Measurements from ENCODE around the gene CCDC89.
A peak's percentile ranks its signal among the peaks of the same experiment; 100 is the strongest.
"Not testable (repeated sequence)": the region's sequence is repeated elsewhere in the genome, so short reads cannot be mapped to it uniquely, and the experiment has no call there.

The CCDC89 gene

GRCh38 chr11:85685125-85685819 lies 723 bp downstream of the CCDC89 start:
- peak; percentile 43 for DNase-seq

- DNase-seq, result peak; percentile 39
Measured at GRCh38 chr11:85682330-85683305, 3.4 kb downstream of the CCDC89 start.

- DNase-seq, result no peak
Measured at GRCh38 chr11:85680897-85681296, 5.1 kb downstream of the CCDC89 start.

- no peak for DNase-seq
Measured at GRCh38 chr11:85679576-85679975, 6.4 kb downstream of the CCDC89 start.

GRCh38 chr11:85673393-85673792 lies 12.6 kb downstream of the CCDC89 start:
- DNase-seq, result no peak

GRCh38 chr11:85672105-85672902 lies 13.7 kb downstream of the CCDC89 start:
- DNase-seq, result no peak

- not testable (repeated sequence) for DNase-seq
Measured at GRCh38 chr11:85670949-85671663, 14.9 kb downstream of the CCDC89 start.

GRCh38 chr11:85668157-85668556 lies 17.8 kb downstream of the CCDC89 start:
- DNase-seq, result no peak

GRCh38 chr11:85666687-85667086 lies 19.3 kb downstream of the CCDC89 start:
- DNase-seq, result no peak

GRCh38 chr11:85665733-85666132 lies 20.3 kb downstream of the CCDC89 start:
- no peak for DNase-seq

- DNase-seq, result peak; percentile 96
Measured at GRCh38 chr11:85664615-85665481, 21.1 kb downstream of the CCDC89 start, which contains the start of gene CREBZF. Gene CREBZF, minus strand, starts transcription at chr11:85665129. Its CDS starts 254 bp downstream, at chr11:85664875.

GRCh38 chr11:85663753-85664614 lies 22.0 kb downstream of the CCDC89 start:
- peak; percentile 68 for DNase-seq

GRCh38 chr11:85663080-85663752 lies 22.8 kb downstream of the CCDC89 start:
- no peak for DNase-seq

GRCh38 chr11:85661972-85662664 lies 23.9 kb downstream of the CCDC89 start:
- DNase-seq, result no peak

- no peak for DNase-seq
Measured at GRCh38 chr11:85658180-85658579, 27.8 kb downstream of the CCDC89 start.

GRCh38 chr11:85656777-85657176 lies 29.2 kb downstream of the CCDC89 start:
- DNase-seq, result no peak

GRCh38 chr11:85654343-85654742 lies 31.7 kb downstream of the CCDC89 start:
- DNase-seq, result not testable (repeated sequence)

- no peak for DNase-seq
Measured at GRCh38 chr11:85652786-85653447, 33.1 kb downstream of the CCDC89 start.

All from NCI-H345 (cell line).